Neural crest cell (in vitro differentiated cells): ENCODE results near the gene FCN1. TPM values are rescaled to one million over a fixed set of nuclear protein-coding genes. Genes with fewer than 3 reads are reported as not detected.

Experiments
- DNase-seq: peaks from one replicate; pipeline ENCODE4 v3.0.0; 2021; ENCODE audit warnings: low read depth, mixed read lengths, low spot score
- H3K27ac Mint-ChIP-seq: one replicate; pipeline ENCODE4 v1.8.0; 2021; ENCODE audit warnings: mild to moderate bottlenecking, mixed read lengths; ENCODE audit not compliant: unreplicated experiment
- H3K27me3 Mint-ChIP-seq: 2 replicates; pipeline ENCODE4 v1.8.0; 2021; ENCODE audit warnings: low read depth, mild to moderate bottlenecking, mixed read lengths
- H3K36me3 Mint-ChIP-seq: 2 replicates; pipeline ENCODE4 v1.8.0; 2021; ENCODE audit warnings: low read depth, mild to moderate bottlenecking, mixed read lengths
- H3K4me1 Mint-ChIP-seq: 2 replicates; pipeline ENCODE4 v1.8.0; 2021; ENCODE audit warnings: mixed read lengths
- H3K4me3 Mint-ChIP-seq: one replicate; pipeline ENCODE4 v1.8.0; 2021; ENCODE audit warnings: mild to moderate bottlenecking, mixed read lengths
- H3K9me3 Mint-ChIP-seq: 2 replicates; pipeline ENCODE4 v1.8.0; 2021; ENCODE audit warnings: mixed read lengths
- CTCF ChIP-seq: fragments of 200-600 bp; sonication (generic); conservative IDR thresholded peaks from 2 replicates; pipeline ENCODE4 v1.5.0; 2021; ENCODE audit warnings: antibody characterized with exemption, mild to moderate bottlenecking
- long read RNA-seq: library from polyadenylated mRNA; unstranded; transcript quantifications from one replicate; pipeline ENCODE4 v2.0.0, GENCODE V29; 2020
- total RNA-seq: library from RNA; stranded (reverse); gene quantifications from 2 replicates; pipeline ENCODE4 v1.2.1, GENCODE V29; 2021

FCN1 gene
- not detected in 2 replicates for total RNA-seq
- long read RNA-seq = 0 reads

- peaks cover 2% of the 10 kb centered on the region for H3K36me3 Mint-ChIP-seq
- H3K27me3 Mint-ChIP-seq = no peaks in the 10 kb centered on the region
- no peak for DNase-seq
- no peak within 1 kb of the TSS for H3K4me3 Mint-ChIP-seq
- no peak for TF ChIP-seq CTCF
- peaks cover 6% of the 10 kb centered on the region for H3K9me3 Mint-ChIP-seq
- H3K27ac Mint-ChIP-seq = no peak within 1 kb of the TSS
- no peaks in the 10 kb centered on the region for H3K4me1 Mint-ChIP-seq
Measured at GRCh38 chr9:134917431-134918373, at the start of gene FCN1. Gene FCN1 (minus strand): TSS chr9:134917912. CDS start chr9:134917871, 41 bp downstream.

GRCh38 chr9:134966697-134967546 is 49.2 kb upstream of the FCN1 start:
- no peak for TF ChIP-seq CTCF
- Mint-ChIP-seq H3K27me3 (peaks cover 5% of the 10 kb centered on the region), H3K4me3 (no peak overlapping the region), H3K4me1 (peaks cover 12% of the 10 kb centered on the region), H3K36me3 (no peaks in the 10 kb centered on the region), H3K9me3 (no peaks in the 10 kb centered on the region), H3K27ac (no peak overlapping the region)
- DNase-seq = no peak

- Mint-ChIP-seq H3K4me1 (peaks cover 12% of the 10 kb centered on the region), H3K27ac (no peak overlapping the region), H3K4me3 (no peak overlapping the region), H3K27me3 (peaks cover 3% of the 10 kb centered on the region), H3K36me3 (no peaks in the 10 kb centered on the region), H3K9me3 (no peaks in the 10 kb centered on the region)
- TF ChIP-seq CTCF = no peak
- DNase-seq = no peak
Measured at GRCh38 chr9:134966270-134966669, 48.6 kb upstream of the FCN1 start.

- no peak overlapping the region for H3K4me3 Mint-ChIP-seq
Measured at GRCh38 chr9:134965851-134966250, 48.1 kb upstream of the FCN1 start.

More at GRCh38 chr9:134965851-134966250, 48.1 kb upstream of the FCN1 start:
- no peak for TF ChIP-seq CTCF
- no peaks in the 10 kb centered on the region for H3K9me3 Mint-ChIP-seq
- no peak for DNase-seq
- no peak overlapping the region for H3K27ac Mint-ChIP-seq
- H3K27me3 Mint-ChIP-seq = peaks cover 3% of the 10 kb centered on the region
- peaks cover 12% of the 10 kb centered on the region for H3K4me1 Mint-ChIP-seq
- no peaks in the 10 kb centered on the region for H3K36me3 Mint-ChIP-seq
